IMR-90 (cell line): Measurements from ENCODE around the gene CST4. TPM values are rescaled to one million over a fixed set of nuclear protein-coding genes. Genes with fewer than 3 reads are reported as not detected.

Experiments used
- microRNA-seq, 2 experiments: library from miRNA; stranded (forward) in 1 of 2; unstranded in 1 of 2; fragments of 10-50 nt in 1 of 2; fragments of <30 nt in 1 of 2; gene quantifications in 1 of 2; microRNA quantifications in 1 of 2; one replicate each; pipeline versions ENCODE3 to v1.1.0; 2013 to 2020; ENCODE audit not compliant: insufficient read depth in 1 of 2, insufficient read length in 1 of 2, unreplicated experiment in 1 of 2
- polyA plus RNA-seq, 3 experiments: library from polyadenylated mRNA; depleted of rRNA; stranded (reverse); fragments of >200 nt; gene quantifications; 2 replicates each; pipeline ENCODE4 v1.2.3, GENCODE V29; 2012; ENCODE audit warnings: low replicate concordance in 1 of 3
- small RNA-seq, 5 experiments: library from RNA; depleted of rRNA; stranded (forward); fragments of <200 nt; gene quantifications; one replicate each; pipeline ENCODE3, GENCODE V24; 2012
- total RNA-seq: library from RNA; depleted of rRNA; stranded (reverse); fragments of >200 nt; gene quantifications from 2 replicates; pipeline ENCODE4 v1.2.3, GENCODE V29; 2012; rRNA removed

CST4 gene
- total and polyA plus RNA-seq, 2 of the 4 experiments (the other 2 are of a cell fraction): not detected

Small RNA genes lying within 50 kb of the gene (microRNA-seq; reads per million reads assigned to microRNA genes)
- gene CST2P1 (ENCODE audit: insufficient read depth, insufficient read length): not detected

Small RNA genes lying within 50 kb of the gene (small RNA-seq; reads per million reads assigned to genes)
- 0 reads per million in 5 experiments for gene CST2P1

Other genes with a start within 250 kb of the CST4 start
- gene CSTL1, start 249.4 kb downstream of the CST4 start, total RNA-seq: not detected in 2 replicates
- gene CSTL1, start 249.4 kb downstream of the CST4 start, polyA plus RNA-seq (2012; rRNA removed): not detected in 2 replicates
- not detected in 2 replicates for gene CST11, start 236.2 kb downstream of the CST4 start, total RNA-seq
- gene CST11, start 236.2 kb downstream of the CST4 start, polyA plus RNA-seq (2012; rRNA removed): not detected in 2 replicates
- not detected in 2 replicates for gene CST8, start 197.9 kb downstream of the CST4 start, total RNA-seq
- not detected in 2 replicates for gene CST8, start 197.9 kb downstream of the CST4 start, polyA plus RNA-seq (2012; rRNA removed)
- gene CST9L, start 120.6 kb downstream of the CST4 start, total RNA-seq: not detected in 2 replicates
- gene CST9L, start 120.6 kb downstream of the CST4 start, polyA plus RNA-seq (2012; rRNA removed): not detected in 2 replicates
- not detected in 2 replicates for gene CST9, start 83.1 kb downstream of the CST4 start, total RNA-seq
- not detected in 2 replicates for gene CST9, start 83.1 kb downstream of the CST4 start, polyA plus RNA-seq (2012; rRNA removed)
- gene CST3, start 51.1 kb downstream of the CST4 start, total RNA-seq: 26.0 and 30.8 TPM in 2 replicates
- 471 and 531 TPM in 2 replicates for gene CST3, start 51.1 kb downstream of the CST4 start, polyA plus RNA-seq (2012; rRNA removed)
- gene CST1, start 61.9 kb upstream of the CST4 start, total RNA-seq: not detected in 2 replicates
- gene CST1, start 61.9 kb upstream of the CST4 start, polyA plus RNA-seq (2012; rRNA removed): not detected in 2 replicates
- gene CST2, start 137.7 kb upstream of the CST4 start, total RNA-seq: not detected in 2 replicates
- gene CST2, start 137.7 kb upstream of the CST4 start, polyA plus RNA-seq (2012; rRNA removed): not detected in 2 replicates
- not detected in 2 replicates for gene CST5, start 190.7 kb upstream of the CST4 start, total RNA-seq
- not detected in 2 replicates for gene CST5, start 190.7 kb upstream of the CST4 start, polyA plus RNA-seq (2012; rRNA removed)